MM.1S (cell line): ENCODE measurements around the gene NBAS.

Experiments
- EZH2 ChIP-seq: fragments of 300-600 bp; sonication (generic); optimal IDR thresholded peaks from 2 replicates; pipeline ENCODE3; 2017; ENCODE audit warnings: low read depth, mild to moderate bottlenecking, antibody characterized with exemption, low read length, mixed read lengths
- EZH2phosphoT487 ChIP-seq: fragments of 300-600 bp; sonication (generic); IDR thresholded peaks from 2 replicates; pipeline ENCODE4 v1.6.1; 2018; ENCODE audit warnings: antibody characterized with exemption, low read length
- TF ChIP-seq, protein P1 (sequence below): fragments of 300-600 bp; sonication (generic); IDR thresholded peaks from 2 replicates; pipeline ENCODE4 v1.5.1; 2016; ENCODE audit warnings: antibody characterized with exemption, low read length, mixed read lengths

DNA sequence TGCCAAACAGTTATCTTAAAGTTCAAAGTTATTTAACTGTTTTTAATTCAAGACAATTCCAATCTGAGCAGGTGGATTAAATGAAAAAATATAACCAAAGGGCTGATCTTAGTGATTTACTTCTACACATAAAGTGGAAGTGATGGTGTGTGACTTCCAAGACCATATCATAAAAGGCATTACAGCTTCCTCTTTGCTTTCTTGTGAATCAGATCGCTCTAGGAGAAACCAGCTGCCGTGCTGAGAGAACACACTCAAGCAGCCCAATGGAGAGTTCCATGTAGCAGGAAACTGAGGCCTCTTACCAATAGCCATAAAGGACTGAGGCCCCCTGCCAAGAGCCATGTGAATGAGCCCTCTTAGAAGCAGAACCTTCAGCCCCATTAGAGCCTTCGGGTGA lies 197.4 kb downstream of the NBAS start:
- TF ChIP-seq, protein P1, sequence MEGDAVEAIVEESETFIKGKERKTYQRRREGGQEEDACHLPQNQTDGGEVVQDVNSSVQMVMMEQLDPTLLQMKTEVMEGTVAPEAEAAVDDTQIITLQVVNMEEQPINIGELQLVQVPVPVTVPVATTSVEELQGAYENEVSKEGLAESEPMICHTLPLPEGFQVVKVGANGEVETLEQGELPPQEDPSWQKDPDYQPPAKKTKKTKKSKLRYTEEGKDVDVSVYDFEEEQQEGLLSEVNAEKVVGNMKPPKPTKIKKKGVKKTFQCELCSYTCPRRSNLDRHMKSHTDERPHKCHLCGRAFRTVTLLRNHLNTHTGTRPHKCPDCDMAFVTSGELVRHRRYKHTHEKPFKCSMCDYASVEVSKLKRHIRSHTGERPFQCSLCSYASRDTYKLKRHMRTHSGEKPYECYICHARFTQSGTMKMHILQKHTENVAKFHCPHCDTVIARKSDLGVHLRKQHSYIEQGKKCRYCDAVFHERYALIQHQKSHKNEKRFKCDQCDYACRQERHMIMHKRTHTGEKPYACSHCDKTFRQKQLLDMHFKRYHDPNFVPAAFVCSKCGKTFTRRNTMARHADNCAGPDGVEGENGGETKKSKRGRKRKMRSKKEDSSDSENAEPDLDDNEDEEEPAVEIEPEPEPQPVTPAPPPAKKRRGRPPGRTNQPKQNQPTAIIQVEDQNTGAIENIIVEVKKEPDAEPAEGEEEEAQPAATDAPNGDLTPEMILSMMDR = no peak
- TF ChIP-seq EZH2 (no peak), EZH2phosphoT487 (no peak)
